GM12878 (cell line): ENCODE results near the gene PHAF1. TPM values are rescaled to one million over a fixed set of nuclear protein-coding genes. Genes with fewer than 3 reads are reported as not detected.

Source experiments
- BACH1 ChIP-seq: fragments of 450-650 bp; IDR thresholded peaks from 2 replicates; pipeline ENCODE4 v1.6.1; 2017; ENCODE audit warnings: mild to moderate bottlenecking, borderline replicate concordance
- BCL3 ChIP-seq: IDR thresholded peaks from 2 replicates; pipeline ENCODE4 v1.6.1; 2011; ENCODE audit warnings: borderline replicate concordance, low read depth, mild to moderate bottlenecking, moderate library complexity, low read length; ENCODE audit not compliant: insufficient read depth, poor library complexity, severe bottlenecking
- BHLHE40 ChIP-seq, 2 experiments: fragments of 450-650 bp in 1 of 2; IDR thresholded peaks; 2 replicates each; pipeline ENCODE4 v1.6.1; 2011 to 2017; ENCODE audit warnings: low read depth in 2 of 2, borderline replicate concordance in 1 of 2, improper control_type of control experiment in 1 of 2, low read length in 1 of 2, mild to moderate bottlenecking in 1 of 2
- BRCA1 ChIP-seq: IDR thresholded peaks from 2 replicates; pipeline ENCODE4 v1.6.1; 2011; ENCODE audit warnings: low read depth, low read length, improper control_type of control experiment
- CBFB ChIP-seq: IDR thresholded peaks from 2 replicates; pipeline ENCODE4 v1.6.1; 2016; ENCODE audit warnings: antibody characterized with exemption, low read depth
- CTCF ChIP-seq, 3 experiments: IDR thresholded peaks in 2 of 3; conservative IDR thresholded peaks in 1 of 3; 2 replicates each; pipeline ENCODE4 v1.5.1; 2011; ENCODE audit warnings: low read depth in 3 of 3, low read length in 3 of 3, mild to moderate bottlenecking in 3 of 3, control low read depth in 2 of 3, moderate library complexity in 2 of 3, inconsistent platforms in 1 of 3, mixed read lengths in 1 of 3; ENCODE audit not compliant: control insufficient read depth in 2 of 3, insufficient read depth in 1 of 3; ENCODE audit errors: extremely low read depth in 1 of 3
- FOS ChIP-seq: IDR thresholded peaks from 3 replicates; pipeline ENCODE4 v1.6.1; 2011; ENCODE audit warnings: borderline replicate concordance; ENCODE audit not compliant: insufficient read length; ENCODE audit errors: extremely low read depth
- GATAD2B ChIP-seq: fragments of 450-650 bp; conservative IDR thresholded peaks from 2 replicates; pipeline ENCODE4 v1.6.1; 2017; ENCODE audit warnings: low read depth, mild to moderate bottlenecking, moderate library complexity
- HDAC6 ChIP-seq: fragments of 200-600 bp; sonication (generic); IDR thresholded peaks from one replicate; pipeline ENCODE4 v1.8.0; 2017; ENCODE audit warnings: antibody characterized with exemption; ENCODE audit not compliant: unreplicated experiment
- IKZF1 ChIP-seq: fragments of 450-650 bp; conservative IDR thresholded peaks from 2 replicates; pipeline ENCODE4 v1.6.1; 2017; ENCODE audit warnings: antibody characterized with exemption, mild to moderate bottlenecking
- IRF4 ChIP-seq: IDR thresholded peaks from 2 replicates; pipeline ENCODE4 v1.6.1; 2011; ENCODE audit warnings: low read depth, low read length
- JUND ChIP-seq: IDR thresholded peaks from 2 replicates; pipeline ENCODE4 v1.6.1; 2012; ENCODE audit warnings: low read depth, mild to moderate bottlenecking, low read length, improper control_type of control experiment, moderate library complexity
- MTA2 ChIP-seq: fragments of 450-650 bp; IDR thresholded peaks from 2 replicates; pipeline ENCODE4 v1.6.1; 2016; ENCODE audit warnings: low read depth, mild to moderate bottlenecking, moderate library complexity
- MTA3 ChIP-seq: IDR thresholded peaks from 2 replicates; pipeline ENCODE4 v1.6.1; 2012; ENCODE audit warnings: low read length, inconsistent platforms, borderline replicate concordance
- PAX8 ChIP-seq: fragments of 450-650 bp; IDR thresholded peaks from 2 replicates; pipeline ENCODE4 v1.6.1; 2017; ENCODE audit warnings: mild to moderate bottlenecking, moderate library complexity
- POLR2AphosphoS2 ChIP-seq: IDR thresholded peaks from 2 replicates; pipeline ENCODE4 v1.6.1; 2011; ENCODE audit warnings: low read depth, mild to moderate bottlenecking, low read length, improper control_type of control experiment, moderate library complexity
- RBBP5 ChIP-seq: fragments of 200-600 bp; sonication (generic); conservative IDR thresholded peaks from 2 replicates; pipeline ENCODE4 v1.6.1; 2016
- RFX5 ChIP-seq: IDR thresholded peaks from 2 replicates; pipeline ENCODE4 v1.6.1; 2011; ENCODE audit warnings: low read depth, low read length, improper control_type of control experiment
- SPI1 ChIP-seq: IDR thresholded peaks from 2 replicates; pipeline ENCODE4 v1.6.1; 2011; ENCODE audit warnings: low read depth, mild to moderate bottlenecking, low read length, moderate library complexity, borderline replicate concordance; ENCODE audit not compliant: insufficient read depth
- TARDBP ChIP-seq: IDR thresholded peaks from 2 replicates; pipeline ENCODE4 v1.6.1; 2016; ENCODE audit warnings: borderline replicate concordance
- ZNF24 ChIP-seq: fragments of 450-650 bp; IDR thresholded peaks from 2 replicates; pipeline ENCODE4 v1.6.1; 2017; ENCODE audit warnings: antibody characterized with exemption, mild to moderate bottlenecking
- polyA plus RNA-seq, 11 experiments: library from polyadenylated mRNA; depleted of rRNA in 4 of 11; unstranded in 6 of 11; stranded (reverse) in 5 of 11; fragments of >200 nt; fragmentation: Nextera tagmentation in 4 of 11; fragmentation: Illumina TruSeq in 1 of 11; extraction: Ambion mirVana in 4 of 11; extraction: Trizol in 1 of 11; gene quantifications; 1 replicate in 1 of 11; 2 replicates in 10 of 11; pipeline versions ENCODE4 v1.2.1 to v1.2.3, GENCODE V29; 2011 to 2016; ENCODE audit warnings: inconsistent platforms in 2 of 11, missing spikeins in 2 of 11, low read depth in 1 of 11
- total RNA-seq, 4 experiments: library from RNA; depleted of rRNA in 3 of 4; stranded (reverse); fragments of >200 nt in 3 of 4; fragmentation: Illumina TruSeq in 1 of 4; extraction: Trizol in 1 of 4; gene quantifications; 2 replicates each; pipeline versions ENCODE4 v1.2.1 to v1.2.3, GENCODE V29; 2013 to 2021

PHAF1 gene
- total and polyA plus RNA-seq, 10 of the 15 experiments (the other 5 are each of a cell fraction or from before 2014, with no cell fraction given) = 4.5 to 20.9 (median 14.9) TPM

- 0 out of 2 replicates have a peak, but pooled peaks have one; percentile 43 for TF ChIP-seq POLR2AphosphoS2
- TF ChIP-seq SPI1 = peak; percentile 74
- TF ChIP-seq PAX8 = no peak
- peak in 1 of 3 experiments; percentile 30; a peak in 2 of 6 replicates for TF ChIP-seq CTCF (IDR thresholded peaks at IDR 0.05 in 2 of 3, conservative IDR thresholded peaks at IDR 0.05 in 1 of 3; ENCODE audit: control insufficient read depth in 2 of 3, extremely low read depth in 1 of 3, insufficient read depth in 1 of 3, low read depth in 3 of 3, low read length in 3 of 3)
- TF ChIP-seq CBFB = no peak
- no peak for TF ChIP-seq IRF4
- no peak for TF ChIP-seq TARDBP
- no peak for TF ChIP-seq RBBP5
- TF ChIP-seq BCL3 = no peak
- no peak for TF ChIP-seq BRCA1
- 0 out of 2 replicates have a peak, but pooled peaks have one; percentile 45 for TF ChIP-seq MTA2
- no peak for TF ChIP-seq JUND
- TF ChIP-seq MTA3 = no peak
- TF ChIP-seq FOS = no peak
- TF ChIP-seq BACH1 = peak; percentile 48; the same call in 1 of the 2 replicates
- no peak for TF ChIP-seq ZNF24
- TF ChIP-seq GATAD2B = peak; percentile 75; the same call in 1 of the 2 replicates
- peak; percentile 41 to 90; a peak in 3 of 4 replicates for TF ChIP-seq BHLHE40 (IDR thresholded peaks at IDR 0.05; ENCODE audit: borderline replicate concordance in 1 of 2, low read depth in 2 of 2, low read length in 1 of 2)
- no peak for TF ChIP-seq RFX5
- peak; percentile 50 for TF ChIP-seq IKZF1
- no peak for TF ChIP-seq HDAC6
Observed at GRCh38 chr16:67173808-67174705, 64.3 kb downstream of the PHAF1 start (continued).
